ENCODE measurements around the gene ATG2A.

GRCh38 chr11:64865286-64866172, 51.5 kb downstream of the ATG2A start:
- TF ChIP-seq, protein P1, sequence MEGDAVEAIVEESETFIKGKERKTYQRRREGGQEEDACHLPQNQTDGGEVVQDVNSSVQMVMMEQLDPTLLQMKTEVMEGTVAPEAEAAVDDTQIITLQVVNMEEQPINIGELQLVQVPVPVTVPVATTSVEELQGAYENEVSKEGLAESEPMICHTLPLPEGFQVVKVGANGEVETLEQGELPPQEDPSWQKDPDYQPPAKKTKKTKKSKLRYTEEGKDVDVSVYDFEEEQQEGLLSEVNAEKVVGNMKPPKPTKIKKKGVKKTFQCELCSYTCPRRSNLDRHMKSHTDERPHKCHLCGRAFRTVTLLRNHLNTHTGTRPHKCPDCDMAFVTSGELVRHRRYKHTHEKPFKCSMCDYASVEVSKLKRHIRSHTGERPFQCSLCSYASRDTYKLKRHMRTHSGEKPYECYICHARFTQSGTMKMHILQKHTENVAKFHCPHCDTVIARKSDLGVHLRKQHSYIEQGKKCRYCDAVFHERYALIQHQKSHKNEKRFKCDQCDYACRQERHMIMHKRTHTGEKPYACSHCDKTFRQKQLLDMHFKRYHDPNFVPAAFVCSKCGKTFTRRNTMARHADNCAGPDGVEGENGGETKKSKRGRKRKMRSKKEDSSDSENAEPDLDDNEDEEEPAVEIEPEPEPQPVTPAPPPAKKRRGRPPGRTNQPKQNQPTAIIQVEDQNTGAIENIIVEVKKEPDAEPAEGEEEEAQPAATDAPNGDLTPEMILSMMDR (IDR thresholded peaks at IDR 0.05) = no peak
- no peak for TF ChIP-seq EZH2phosphoT487 (IDR thresholded peaks at IDR 0.05)
